K562 (cell line): ENCODE measurements around the gene EPS8L1. TPM values are rescaled to one million over a fixed set of nuclear protein-coding genes. Genes with fewer than 3 reads are reported as not detected.

Source experiments
- ATAC-seq: fragments of 200-7000 bp; cut with Tn5 transposase; 3 replicates; pipeline ENCODE4 v1.9.1; 2020; ENCODE audit warnings: moderate library complexity
- BruUV-seq: library from RNA; stranded (reverse); fragments of 400-500 nt; replicated peaks from 2 replicates; lab custom pipeline; 2021; lab: Mats Ljungman, UMichigan
- CTCF ChIA-PET: fragments of 300-600 bp; formaldehyde crosslinking; extraction: SDS; loops from one replicate; lab custom pipeline; 2021; ENCODE audit warnings: low intra/inter-chr PET ratio; lab: Yijun Ruan, JAX
- POLR2A ChIA-PET: fragments of 300-600, 350-650 bp; sonication (Branson Sonifier 250); formaldehyde crosslinking; extraction: SDS; loops from one replicate; lab custom pipeline; 2021; ENCODE audit warnings: antibody characterized with exemption, inconsistent platforms; lab: Yijun Ruan, JAX
- DNase-seq, 4 experiments: peaks; one replicate each; pipeline versions ENCODE4 v3.0.0 to v3.0.0-alpha.2; 2011 to 2018; ENCODE audit warnings: low spot score in 3 of 4, mixed read lengths in 3 of 4; ENCODE audit errors: extremely low read depth in 1 of 4
- FAIRE-seq: peaks from 2 replicates; lab custom pipeline; 2011; peaks lifted over from hg19 to GRCh38; lab: Jason Lieb, UNC
- H2AFZ ChIP-seq: 2 replicates; pipeline ENCODE4 v1.6.0; 2011; ENCODE audit warnings: low read depth, low read length, control low read depth, inconsistent platforms
- H3K27ac ChIP-seq: fragments of 200-600 bp; 3 replicates; pipeline ENCODE4 v1.8.0; 2011; ENCODE audit warnings: low read depth, mild to moderate bottlenecking, control low read depth, inconsistent platforms, low read length, moderate library complexity, mixed read lengths; ENCODE audit errors: extremely low read depth
- H3K27me3 ChIP-seq, 2 experiments: fragments of 300-600 bp in 1 of 2; 2 replicates in 1 of 2; 3 replicates in 1 of 2; pipeline versions ENCODE4 v1.6.0 to v1.8.0; 2011; ENCODE audit warnings: inconsistent platforms in 2 of 2, low read length in 2 of 2, mild to moderate bottlenecking in 1 of 2, mixed read lengths in 1 of 2, moderate library complexity in 1 of 2; ENCODE audit not compliant: control insufficient read depth in 2 of 2, insufficient read depth in 2 of 2
- H3K36me3 ChIP-seq: fragments of 300-600 bp; 3 replicates; pipeline ENCODE4 v1.8.0; 2011; ENCODE audit warnings: mild to moderate bottlenecking, low read length, inconsistent platforms; ENCODE audit not compliant: control insufficient read depth, insufficient read depth
- H3K4me1 ChIP-seq, 2 experiments: fragments of 200-600 bp in 1 of 2; replicated peaks in 1 of 2; 2 replicates in 1 of 2; 3 replicates in 1 of 2; pipeline versions ENCODE4 v1.5.1 to v1.8.0; 2011; ENCODE audit warnings: inconsistent platforms in 2 of 2, low read length in 2 of 2, mild to moderate bottlenecking in 1 of 2, mixed read lengths in 1 of 2, moderate library complexity in 1 of 2; ENCODE audit not compliant: control insufficient read depth in 2 of 2, insufficient read depth in 2 of 2
- H3K4me2 ChIP-seq: 2 replicates; pipeline ENCODE4 v1.6.1; 2011; ENCODE audit warnings: low read length, control low read depth, inconsistent platforms, mixed read lengths; ENCODE audit not compliant: insufficient read depth
- H3K4me3 ChIP-seq: fragments of 200-600 bp; sonication (generic), shearing (Covaris generic); 2 replicates; pipeline ENCODE4 v1.5.1; 2016; ENCODE audit warnings: control low read depth, inconsistent platforms
- H3K79me2 ChIP-seq: fragments of 200-600 bp; 3 replicates; pipeline ENCODE4 v1.8.0; 2011; ENCODE audit warnings: low read length, inconsistent platforms; ENCODE audit not compliant: control insufficient read depth, insufficient read depth
- H3K9ac ChIP-seq, 2 experiments: 2 replicates each; pipeline versions ENCODE4 v1.6.0 to v1.6.1; 2011; ENCODE audit warnings: low read depth in 2 of 2, low read length in 2 of 2, control low read depth in 1 of 2, inconsistent platforms in 1 of 2, mild to moderate bottlenecking in 1 of 2, mixed read lengths in 1 of 2; ENCODE audit not compliant: insufficient read depth in 1 of 2
- H3K9me1 ChIP-seq: one replicate; pipeline ENCODE4 v1.6.0; 2011; ENCODE audit warnings: inconsistent platforms, mild to moderate bottlenecking, low read length, moderate library complexity; ENCODE audit not compliant: control insufficient read depth, insufficient read depth
- H3K9me3 ChIP-seq: replicated peaks from 2 replicates; pipeline ENCODE4 v1.5.1; 2011; ENCODE audit warnings: low read depth, low read length, inconsistent platforms; ENCODE audit not compliant: control insufficient read depth, insufficient read depth
- H4K20me1 ChIP-seq: replicated peaks from 2 replicates; pipeline ENCODE4 v1.6.1; 2011; ENCODE audit warnings: low read length, inconsistent platforms, mixed read lengths; ENCODE audit not compliant: control insufficient read depth, insufficient read depth
- ERF ChIP-seq: fragments of 450-650 bp; formaldehyde crosslinking; IDR thresholded peaks from 2 replicates; pipeline ENCODE4 v1.4.0; 2020; ENCODE audit warnings: mild to moderate bottlenecking, mixed read lengths
- HMGN3 ChIP-seq: IDR thresholded peaks from 2 replicates; pipeline ENCODE4 v1.6.1; 2011; ENCODE audit warnings: borderline replicate concordance, low read depth, mild to moderate bottlenecking, mixed read lengths, low read length; ENCODE audit not compliant: insufficient read length; ENCODE audit errors: extremely low read depth
- JUNB ChIP-seq: fragments of 450-650 bp; formaldehyde crosslinking; conservative IDR thresholded peaks from 2 replicates; pipeline ENCODE4 v1.4.0; 2020; ENCODE audit warnings: mild to moderate bottlenecking
- MYNN ChIP-seq, 2 experiments: sonication (generic); formaldehyde crosslinking in 1 of 2; IDR thresholded peaks; 2 replicates each; pipeline versions ENCODE4 v1.5.0 to v1.6.1; 2016 to 2020; ENCODE audit warnings: antibody characterized with exemption in 1 of 2, missing genetic modification reagents in 1 of 2
- POLR2G ChIP-seq: fragments of 200-400 bp; formaldehyde crosslinking; IDR thresholded peaks from 2 replicates; pipeline ENCODE4 v1.6.1; 2017; ENCODE audit warnings: low read depth, mild to moderate bottlenecking, antibody characterized with exemption, low read length, moderate library complexity
- RBFOX2 ChIP-seq: fragments of 200-400 bp; formaldehyde crosslinking; IDR thresholded peaks from 2 replicates; pipeline ENCODE4 v1.6.1; 2017; ENCODE audit warnings: low read depth, mild to moderate bottlenecking, low read length, moderate library complexity
- RBM22 ChIP-seq: fragments of 200-400 bp; formaldehyde crosslinking; IDR thresholded peaks from 2 replicates; pipeline ENCODE4 v1.6.1; 2018; ENCODE audit warnings: low read length, low read depth; ENCODE audit not compliant: poor library complexity, severe bottlenecking
- WGBS: fragments of 100-300 bp; shearing (Covaris generic); methylation state at CpG from one replicate; pipeline ENCODE4 v1.1.6; 2016; ENCODE audit warnings: low coverage, mixed read lengths; ENCODE audit not compliant: insufficient coverage; ENCODE audit errors: missing lambda C conversion rate; 5-methylcytosine and 5-hydroxymethylcytosine counted together
- in situ Hi-C: fragments of 300-500 bp; cut with MboI; formaldehyde crosslinking; loops from 4 replicates; pipeline ENCODE4 v1.15.0; 2018; ENCODE audit warnings: inconsistent platforms, mixed read lengths
- intact Hi-C: fragments of 100-400 bp; cut with micrococcal nuclease; formaldehyde crosslinking; loops from 2 replicates; pipeline ENCODE4 v1.14.2; 2022
- polyA plus RNA-seq, 8 experiments: library from polyadenylated mRNA; depleted of rRNA in 4 of 8; stranded (reverse) in 5 of 8; unstranded in 3 of 8; fragments of >200 nt; fragmentation: Nextera tagmentation in 2 of 8; fragmentation: Illumina TruSeq in 1 of 8; extraction: Ambion mirVana in 2 of 8; extraction: Trizol in 1 of 8; gene quantifications; 2 replicates each; pipeline versions ENCODE4 v1.2.1 to v1.2.3, GENCODE V29; 2011 to 2014; ENCODE audit warnings: inconsistent platforms in 1 of 8, missing spikeins in 1 of 8
- total RNA-seq, 7 experiments: library from RNA; depleted of rRNA in 6 of 7; stranded (reverse); fragments of >200 nt in 6 of 7; fragmentation: Illumina TruSeq in 2 of 7; extraction: Trizol in 2 of 7; gene quantifications; 2 replicates each; pipeline versions ENCODE4 v1.2.1 to v1.2.3, GENCODE V29; 2011 to 2021; ENCODE audit warnings: low replicate concordance in 1 of 7
- TF ChIP-seq, protein P1 (sequence below), 2 experiments: fragments of 200-800 bp in 1 of 2; sonication (Bioruptor generic) in 1 of 2; sonication (generic) in 1 of 2; formaldehyde crosslinking in 1 of 2; IDR thresholded peaks in 1 of 2; conservative IDR thresholded peaks in 1 of 2; 2 replicates each; pipeline versions ENCODE4 v1.5.0 to v1.6.1; 2016 to 2020; ENCODE audit warnings: missing compliant biosample characterization in 1 of 2, missing genetic modification characterization in 1 of 2, missing genetic modification reagents in 1 of 2
- TF ChIP-seq, protein P2 (sequence below): IDR thresholded peaks from 2 replicates; pipeline ENCODE4 v1.6.1; 2011; ENCODE audit warnings: borderline replicate concordance, low read depth, mild to moderate bottlenecking, moderate library complexity, low read length; ENCODE audit not compliant: insufficient read depth, poor library complexity, severe bottlenecking
- TF ChIP-seq, protein P3 (sequence below): fragments of 450-650 bp; IDR thresholded peaks from 2 replicates; pipeline ENCODE4 v1.6.1; 2016; ENCODE audit warnings: mild to moderate bottlenecking

The EPS8L1 gene
- total and polyA plus RNA-seq, 9 of the 15 experiments (the other 6 are each of a cell fraction or from before 2014, with no cell fraction given), result 0.35 to 22.1 (median 11.9) TPM

DNA sequence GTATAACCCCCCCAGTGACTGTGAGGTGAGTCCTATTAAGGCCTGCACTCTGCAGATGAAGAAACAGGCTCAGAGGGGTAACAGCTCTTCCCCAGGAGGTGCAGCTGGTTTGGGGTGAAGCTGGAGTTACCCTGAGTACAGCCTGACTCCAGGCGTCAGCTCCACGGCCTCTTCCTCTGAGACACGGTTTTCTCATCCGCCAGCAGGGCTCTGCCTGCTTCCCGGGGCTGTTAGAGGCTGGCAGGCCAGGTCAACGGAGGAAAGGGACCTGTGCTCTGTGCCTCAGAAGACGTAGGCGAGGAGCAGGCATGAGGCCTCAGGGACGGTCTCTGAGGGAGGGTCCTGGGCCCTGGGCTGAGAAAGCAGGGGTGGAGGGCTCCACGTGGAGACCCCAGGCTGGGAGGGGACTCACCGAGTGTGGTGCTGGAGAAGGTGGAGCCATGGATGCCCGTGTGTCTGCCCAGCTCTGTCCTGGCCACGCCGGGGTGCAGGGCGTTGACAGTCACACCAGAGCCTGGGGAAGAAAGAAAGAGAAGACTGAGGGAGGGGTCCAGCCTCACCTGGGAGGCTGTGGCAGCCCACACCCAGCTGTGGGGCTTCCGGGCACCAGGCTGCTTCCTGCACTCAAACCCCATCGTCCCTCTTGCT is 28.6 kb upstream of the EPS8L1 start:
- WGBS, result 90% methylated on average over 9 of the region's 17 CpGs
- intact Hi-C loops (loop anchor here (10.0 kb wide), 1 partner anchor 162 kb away; no protein-coding TSS in a partner anchor), in situ Hi-C loops (no loop called here)
- H2AFZ ChIP-seq, result no peak overlapping the region
- no peaks in the 10 kb centered on the region for H3K9me1 ChIP-seq
- no peak overlapping the region for H3K9ac ChIP-seq
- no peak for FAIRE-seq
- H3K4me2 ChIP-seq, result no peak overlapping the region
- H3K36me3 ChIP-seq, result peaks cover 93% of the 10 kb centered on the region
- peaks cover 22% of the 10 kb centered on the region for H3K79me2 ChIP-seq
- ChIA-PET CTCF (no interaction called here), POLR2A (interaction anchor here (0.8 to 1.4 kb wide), 3 partner anchors 9 to 20 kb away, joined by 4 to 5 read pairs (median 4); partner anchors contain the start of genes GP6 and RDH13)
- ATAC-seq, result no peak
- H4K20me1 ChIP-seq, result peaks cover 10% of the 10 kb centered on the region; the same call in 1 of the 2 replicates
- TF ChIP-seq JUNB (CRISPR knock-in tag), result no peak
- TF ChIP-seq, protein P1, sequence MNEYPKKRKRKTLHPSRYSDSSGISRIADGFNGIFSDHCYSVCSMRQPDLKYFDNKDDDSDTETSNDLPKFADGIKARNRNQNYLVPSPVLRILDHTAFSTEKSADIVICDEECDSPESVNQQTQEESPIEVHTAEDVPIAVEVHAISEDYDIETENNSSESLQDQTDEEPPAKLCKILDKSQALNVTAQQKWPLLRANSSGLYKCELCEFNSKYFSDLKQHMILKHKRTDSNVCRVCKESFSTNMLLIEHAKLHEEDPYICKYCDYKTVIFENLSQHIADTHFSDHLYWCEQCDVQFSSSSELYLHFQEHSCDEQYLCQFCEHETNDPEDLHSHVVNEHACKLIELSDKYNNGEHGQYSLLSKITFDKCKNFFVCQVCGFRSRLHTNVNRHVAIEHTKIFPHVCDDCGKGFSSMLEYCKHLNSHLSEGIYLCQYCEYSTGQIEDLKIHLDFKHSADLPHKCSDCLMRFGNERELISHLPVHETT (CRISPR knock-in tag; conservative IDR thresholded peaks at IDR 0.05 in 1 of 2, IDR thresholded peaks at IDR 0.05 in 1 of 2), result no peak
- peak; percentile 64 for TF ChIP-seq RBFOX2
- TF ChIP-seq, protein P2, sequence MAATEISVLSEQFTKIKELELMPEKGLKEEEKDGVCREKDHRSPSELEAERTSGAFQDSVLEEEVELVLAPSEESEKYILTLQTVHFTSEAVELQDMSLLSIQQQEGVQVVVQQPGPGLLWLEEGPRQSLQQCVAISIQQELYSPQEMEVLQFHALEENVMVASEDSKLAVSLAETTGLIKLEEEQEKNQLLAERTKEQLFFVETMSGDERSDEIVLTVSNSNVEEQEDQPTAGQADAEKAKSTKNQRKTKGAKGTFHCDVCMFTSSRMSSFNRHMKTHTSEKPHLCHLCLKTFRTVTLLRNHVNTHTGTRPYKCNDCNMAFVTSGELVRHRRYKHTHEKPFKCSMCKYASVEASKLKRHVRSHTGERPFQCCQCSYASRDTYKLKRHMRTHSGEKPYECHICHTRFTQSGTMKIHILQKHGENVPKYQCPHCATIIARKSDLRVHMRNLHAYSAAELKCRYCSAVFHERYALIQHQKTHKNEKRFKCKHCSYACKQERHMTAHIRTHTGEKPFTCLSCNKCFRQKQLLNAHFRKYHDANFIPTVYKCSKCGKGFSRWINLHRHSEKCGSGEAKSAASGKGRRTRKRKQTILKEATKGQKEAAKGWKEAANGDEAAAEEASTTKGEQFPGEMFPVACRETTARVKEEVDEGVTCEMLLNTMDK, result no peak
- TF ChIP-seq POLR2G, result peak; percentile 73
- TF ChIP-seq RBM22, result peak; percentile 94
- no peak for TF ChIP-seq ERF (CRISPR knock-in tag)
- TF ChIP-seq, protein P3, sequence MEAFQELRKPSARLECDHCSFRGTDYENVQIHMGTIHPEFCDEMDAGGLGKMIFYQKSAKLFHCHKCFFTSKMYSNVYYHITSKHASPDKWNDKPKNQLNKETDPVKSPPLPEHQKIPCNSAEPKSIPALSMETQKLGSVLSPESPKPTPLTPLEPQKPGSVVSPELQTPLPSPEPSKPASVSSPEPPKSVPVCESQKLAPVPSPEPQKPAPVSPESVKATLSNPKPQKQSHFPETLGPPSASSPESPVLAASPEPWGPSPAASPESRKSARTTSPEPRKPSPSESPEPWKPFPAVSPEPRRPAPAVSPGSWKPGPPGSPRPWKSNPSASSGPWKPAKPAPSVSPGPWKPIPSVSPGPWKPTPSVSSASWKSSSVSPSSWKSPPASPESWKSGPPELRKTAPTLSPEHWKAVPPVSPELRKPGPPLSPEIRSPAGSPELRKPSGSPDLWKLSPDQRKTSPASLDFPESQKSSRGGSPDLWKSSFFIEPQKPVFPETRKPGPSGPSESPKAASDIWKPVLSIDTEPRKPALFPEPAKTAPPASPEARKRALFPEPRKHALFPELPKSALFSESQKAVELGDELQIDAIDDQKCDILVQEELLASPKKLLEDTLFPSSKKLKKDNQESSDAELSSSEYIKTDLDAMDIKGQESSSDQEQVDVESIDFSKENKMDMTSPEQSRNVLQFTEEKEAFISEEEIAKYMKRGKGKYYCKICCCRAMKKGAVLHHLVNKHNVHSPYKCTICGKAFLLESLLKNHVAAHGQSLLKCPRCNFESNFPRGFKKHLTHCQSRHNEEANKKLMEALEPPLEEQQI, result no peak
- no peak for TF ChIP-seq MYNN (IDR thresholded peaks at IDR 0.05)
- TF ChIP-seq MYNN (CRISPR knock-in tag; IDR thresholded peaks at IDR 0.05), result no peak
- TF ChIP-seq HMGN3, result peak; percentile 48
- H3K9me3 ChIP-seq, result no peaks in the 10 kb centered on the region
- no peak overlapping the region for H3K27ac ChIP-seq
- no peak for DNase-seq
- H3K4me3 ChIP-seq, result no peak overlapping the region
- H3K27me3 ChIP-seq, result no peaks in the 10 kb centered on the region
- peaks cover 10 to 33% of the 10 kb centered on the region in 2 experiments for H3K4me1 ChIP-seq
- BruUV-seq, result no TSS peak
